HG03457 (cell line): ENCODE data around the gene GALR2.
"Not testable (repeated sequence)": the region's sequence is repeated elsewhere in the genome, so short reads cannot be mapped to it uniquely, and the experiment has no call there.

Source experiments
- ATAC-seq: cut with Tn5 transposase; IDR thresholded peaks from one replicate; pipeline ENCODE4 v1.9.1; 2021; ENCODE audit warnings: moderate number of reproducible peaks; ENCODE audit not compliant: unreplicated experiment

The GALR2 gene

DNA sequence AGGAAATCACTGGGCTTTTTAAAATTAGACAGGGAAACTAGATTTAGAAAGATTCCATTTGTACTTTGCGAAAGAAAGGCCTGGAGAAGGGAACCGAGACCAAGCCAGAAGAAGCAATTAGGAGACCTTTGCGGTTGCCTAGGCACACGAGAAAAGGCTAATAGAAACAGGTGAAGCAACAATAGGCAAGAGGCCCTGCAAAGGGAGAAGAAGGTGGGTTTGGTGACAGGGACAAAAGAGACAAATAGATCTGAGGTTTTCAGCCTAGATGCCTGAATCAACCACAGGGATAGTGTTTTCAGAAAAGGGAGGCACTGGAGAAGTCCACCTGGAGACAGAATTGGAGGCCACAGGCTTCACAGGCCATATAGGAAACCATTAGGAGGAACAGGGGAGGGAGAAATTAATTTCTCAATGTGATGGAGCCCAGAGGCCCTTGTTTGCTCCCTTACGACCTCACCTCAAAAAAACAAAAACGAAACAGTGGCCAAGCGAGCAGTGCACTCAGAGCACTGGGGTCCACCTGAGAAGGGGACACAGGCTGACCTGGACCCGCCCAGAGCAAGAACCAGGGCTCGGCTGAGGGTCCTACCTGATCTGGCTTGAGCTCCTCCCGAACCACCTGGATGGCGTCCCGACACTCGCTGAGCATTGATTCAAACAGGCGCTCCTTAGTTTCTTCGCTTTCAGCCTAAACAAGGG, 24.6 kb upstream of the GALR2 start:
- no peak for ATAC-seq

DNA sequence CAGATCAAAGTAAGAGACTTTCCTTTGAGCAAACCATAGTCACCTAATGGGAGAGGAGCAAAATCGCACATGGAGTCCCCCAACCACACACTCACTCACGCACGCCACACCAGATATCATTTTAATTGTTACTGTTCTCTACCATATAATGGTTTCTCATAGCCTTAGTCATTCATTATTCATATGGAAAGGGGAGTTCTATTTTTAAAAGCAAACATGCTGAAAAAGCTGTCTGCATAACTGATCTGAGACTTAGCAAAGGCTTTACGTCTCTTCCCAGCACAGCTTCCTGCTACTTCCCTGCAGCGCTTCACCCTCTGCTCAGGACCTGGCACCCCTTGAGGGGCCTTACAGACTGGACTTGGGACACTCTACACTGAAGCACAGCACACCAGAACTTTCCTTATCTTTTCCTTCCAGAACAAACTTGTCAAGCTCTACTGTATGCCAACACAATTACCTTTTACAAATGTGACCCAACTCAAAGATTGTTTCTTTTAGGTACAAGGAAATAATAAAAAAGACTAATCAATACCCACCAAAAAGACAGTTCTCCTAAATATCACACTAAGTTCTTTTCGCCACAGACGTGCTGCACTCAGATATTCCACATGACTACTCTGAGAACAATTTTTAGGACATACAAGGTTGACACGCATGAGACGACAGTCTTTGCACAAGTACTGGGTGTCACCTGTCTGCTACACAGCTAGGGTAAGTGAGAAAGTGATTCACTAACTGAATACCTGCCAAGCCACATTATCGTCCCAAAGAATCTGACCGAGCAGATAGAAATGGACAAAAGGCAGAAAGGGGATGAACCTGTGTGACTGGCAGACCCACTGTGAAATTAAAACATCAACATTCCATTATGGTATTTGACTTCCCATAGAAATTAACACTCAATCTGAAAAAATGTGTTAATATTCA, 23.8 kb upstream of the GALR2 start:
- ATAC-seq = no peak

DNA sequence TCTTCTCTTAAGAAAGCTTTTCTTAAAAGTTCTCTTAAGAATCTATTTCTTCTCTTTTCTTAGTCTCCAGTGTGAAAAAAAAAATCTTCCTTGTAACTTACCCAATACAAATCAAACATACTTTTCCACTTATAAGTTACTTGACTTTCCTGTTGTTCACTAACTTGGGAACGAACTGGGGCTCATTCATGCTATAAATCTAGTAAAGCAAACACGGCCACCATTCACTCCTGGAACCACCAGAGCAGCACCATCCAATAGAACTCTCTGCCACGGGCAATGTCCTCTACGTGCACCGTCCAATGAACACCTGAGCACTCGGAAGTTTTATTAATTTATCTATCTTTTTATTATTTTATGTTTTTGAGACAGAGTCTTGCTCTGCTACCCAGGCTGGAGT, 23.0 kb upstream of the GALR2 start:
- no peak for ATAC-seq

DNA sequence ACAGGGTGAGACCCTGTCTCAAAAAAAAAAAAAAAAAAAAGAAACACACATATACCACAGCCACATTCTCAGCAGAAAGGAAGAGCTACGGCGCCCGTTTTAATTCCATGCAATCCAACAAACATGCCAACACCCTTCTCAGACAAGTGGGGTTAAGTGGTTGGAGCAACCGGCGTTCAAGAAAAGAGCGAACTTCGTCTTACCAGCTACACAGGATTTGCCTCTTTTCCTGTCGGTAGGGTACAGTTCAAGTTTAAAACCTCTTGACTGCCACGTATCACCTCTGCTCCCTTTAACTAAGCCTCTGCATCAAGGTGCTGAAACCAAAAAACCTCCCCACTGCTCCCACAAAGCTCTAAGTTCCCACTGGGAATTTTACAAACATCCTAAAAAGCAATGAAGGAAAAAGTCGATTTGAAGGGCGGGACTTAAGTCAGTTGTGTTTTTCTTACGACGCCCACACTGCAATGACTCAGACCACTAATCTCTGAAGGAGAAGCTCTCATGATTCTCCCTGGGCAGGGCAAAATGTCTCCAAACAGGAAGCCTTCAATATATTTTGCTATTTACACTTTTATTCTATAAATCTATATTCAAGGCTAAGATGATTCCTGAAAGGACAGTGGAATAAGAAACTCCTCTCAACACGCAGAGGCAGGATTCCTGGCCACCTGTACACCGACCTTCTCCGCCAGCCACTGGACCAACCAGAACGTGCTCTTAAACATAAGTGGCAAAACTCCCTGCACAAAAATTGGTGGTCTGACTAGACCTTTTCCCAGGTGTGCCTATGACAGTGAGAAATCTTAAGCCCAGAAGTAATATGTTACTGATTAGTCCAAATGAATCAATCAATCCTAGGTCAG, 21.1 kb upstream of the GALR2 start:
- ATAC-seq = no peak

DNA sequence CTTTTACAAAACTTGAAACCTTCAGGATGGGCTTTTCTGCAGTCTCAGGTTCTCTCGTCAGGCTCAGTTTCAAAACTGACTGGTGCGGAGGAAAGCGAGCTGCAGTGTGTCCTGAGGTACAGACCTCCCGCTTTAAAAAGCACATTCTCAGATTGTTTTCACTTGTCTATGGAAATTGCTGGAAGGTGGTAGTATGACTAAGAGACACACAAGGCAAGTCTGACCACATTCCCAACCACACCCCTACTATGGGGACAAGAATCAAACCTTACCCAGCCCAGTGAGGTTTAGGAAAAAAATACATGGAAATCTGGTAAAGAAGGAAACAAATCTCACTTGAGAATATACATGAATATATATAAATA, 20.5 kb upstream of the GALR2 start:
- no peak for ATAC-seq

DNA sequence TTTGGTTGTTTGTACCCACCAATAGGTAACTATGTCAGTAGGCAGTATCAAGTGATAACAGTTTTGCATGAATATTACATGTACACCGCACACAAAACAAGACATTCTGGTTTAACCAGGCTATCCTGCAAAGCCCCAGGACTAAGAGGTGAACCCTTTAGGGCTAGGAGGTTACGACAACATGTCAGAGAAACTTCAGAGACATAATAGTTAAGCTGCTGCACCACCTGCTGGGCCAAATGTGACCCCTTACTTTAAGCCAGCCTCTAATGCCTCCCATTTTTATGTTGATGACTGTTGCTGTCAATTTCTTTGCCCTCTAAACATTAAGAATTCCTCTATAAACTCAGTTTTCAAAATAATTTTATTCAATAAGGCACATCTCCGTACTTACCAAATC, 17.7 kb upstream of the GALR2 start:
- no peak for ATAC-seq

DNA sequence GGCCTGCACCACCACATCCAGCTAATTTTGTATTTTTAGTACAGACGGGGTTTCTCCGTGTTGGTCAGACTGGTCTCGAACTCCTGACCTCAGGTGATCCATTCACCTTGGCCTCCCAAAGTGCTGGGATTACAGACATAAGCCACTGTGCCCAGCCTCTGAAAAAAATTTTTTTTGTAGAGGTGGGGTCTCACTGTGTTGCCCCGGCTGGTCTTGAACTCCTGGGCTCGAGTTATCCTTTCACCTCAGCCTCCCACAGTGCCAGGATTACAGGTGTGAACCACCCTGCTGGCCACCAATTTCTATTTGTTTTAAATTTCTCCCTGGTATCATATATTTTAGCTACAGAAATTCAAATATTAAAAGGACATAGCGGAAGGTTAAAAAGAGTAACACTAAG, 16.3 kb upstream of the GALR2 start:
- ATAC-seq = not testable (repeated sequence)

DNA sequence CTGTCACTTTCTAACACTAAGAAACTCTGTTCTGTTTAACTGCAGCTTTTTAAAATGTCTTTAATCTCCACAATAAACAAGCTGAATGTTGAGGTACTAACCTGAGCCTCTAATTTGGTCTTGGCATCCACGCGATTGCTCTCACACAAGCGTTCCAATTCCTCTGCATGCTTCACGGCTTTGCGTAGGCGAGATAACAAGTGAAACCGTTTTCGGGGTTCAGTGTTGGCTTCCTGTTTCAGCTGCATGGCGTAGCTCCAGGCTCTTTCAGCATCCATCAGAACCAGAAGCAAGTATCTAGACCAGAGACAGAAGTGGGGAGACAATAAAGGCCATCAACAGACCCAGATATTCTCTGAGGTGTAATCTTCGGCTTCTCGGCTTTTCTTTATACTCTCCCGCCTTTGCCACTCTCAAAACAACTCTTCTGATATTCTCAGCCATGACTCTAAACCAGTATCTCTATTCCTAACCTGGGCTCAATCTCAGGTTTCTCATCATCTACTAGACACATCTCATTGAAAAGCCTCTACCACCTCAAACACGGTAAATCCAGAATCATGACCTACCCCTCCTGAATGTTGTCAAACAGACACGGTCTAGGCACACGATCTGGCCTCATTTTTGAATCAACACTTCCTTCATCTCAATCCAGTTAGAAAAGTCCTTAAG, 10.6 kb upstream of the GALR2 start:
- ATAC-seq = no peak

DNA sequence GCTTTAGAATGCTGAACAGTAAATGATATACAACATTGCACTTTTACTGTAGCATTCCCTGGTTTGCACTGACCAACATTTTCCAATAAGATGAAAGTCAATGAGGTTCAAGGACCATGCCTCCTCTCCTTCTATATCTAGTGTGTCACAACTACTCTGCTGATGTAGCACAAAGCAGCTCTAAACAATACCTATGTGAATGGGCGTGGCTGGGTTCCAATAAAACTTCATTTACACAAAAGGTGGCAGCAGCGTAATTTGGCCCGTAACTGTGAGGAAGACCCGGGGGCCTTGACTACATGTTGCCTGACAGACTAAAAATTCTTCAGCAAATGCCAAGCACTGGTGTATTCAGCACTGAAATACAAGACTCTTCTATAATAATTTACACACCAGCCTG, 8.8 kb upstream of the GALR2 start:
- no peak for ATAC-seq

DNA sequence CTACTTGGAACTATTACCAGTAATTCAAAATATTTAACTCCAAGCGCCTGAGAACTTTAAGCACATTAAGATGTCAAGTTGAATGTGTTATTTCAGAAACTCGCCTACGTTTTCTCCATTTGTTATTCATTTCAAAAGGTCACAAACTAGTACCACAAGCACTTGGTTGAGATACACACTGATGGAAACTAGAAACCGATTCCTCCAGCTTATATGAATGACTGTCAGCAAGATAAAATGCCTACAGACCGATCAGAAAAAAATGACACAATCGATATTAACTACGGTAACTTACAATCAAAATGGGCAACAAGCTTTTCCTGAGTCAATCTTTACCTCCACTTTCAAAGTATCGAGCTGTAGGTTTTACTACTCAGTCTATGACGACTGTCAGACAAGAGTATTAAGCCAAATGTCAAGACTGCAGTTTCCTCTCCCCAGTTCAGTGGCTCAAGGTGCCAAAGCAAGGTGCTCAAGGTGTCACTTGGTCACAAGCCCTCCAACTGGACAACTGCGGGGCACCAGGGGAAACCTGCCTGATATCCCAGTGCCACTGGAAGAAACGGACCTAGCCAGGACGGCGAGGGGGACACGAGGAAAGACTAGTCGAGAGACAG, 2.9 kb upstream of the GALR2 start:
- no peak for ATAC-seq

DNA sequence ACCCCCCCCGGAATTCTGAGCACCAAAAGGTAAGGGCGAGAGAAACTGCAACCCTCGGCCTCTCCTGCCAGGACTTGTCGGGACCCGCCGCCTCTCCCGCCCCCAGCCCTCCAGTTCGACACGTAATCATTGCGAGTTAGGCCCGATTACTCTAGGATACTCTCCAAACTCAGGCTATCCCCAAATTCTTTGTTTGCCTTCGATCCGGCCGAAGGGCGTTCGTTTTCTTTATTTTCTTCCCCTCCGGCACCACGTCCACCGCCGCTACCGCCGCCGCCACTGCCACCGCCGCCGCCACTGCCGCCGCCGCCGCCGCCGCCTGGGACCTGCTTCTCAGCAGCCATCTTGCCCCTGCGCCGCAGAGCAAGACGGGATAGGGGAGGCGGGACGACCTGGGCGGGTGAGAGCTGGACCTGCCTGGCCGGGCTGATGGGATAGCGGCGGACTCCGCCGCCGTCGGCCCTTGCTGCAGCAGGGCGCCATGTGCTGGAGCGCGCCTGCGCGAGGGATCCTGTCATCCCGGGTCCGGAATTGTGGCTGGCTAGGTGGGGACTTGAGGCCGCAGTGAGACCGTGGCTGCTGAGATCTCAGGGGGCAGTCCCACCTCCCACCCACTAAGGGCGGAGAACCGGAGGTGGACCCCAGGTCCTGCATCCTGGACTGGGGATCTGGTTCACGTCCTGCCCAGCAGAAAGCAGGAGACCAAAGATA, 2.3 kb upstream of the GALR2 start, which contains the start of gene SRP68:
TSS of gene SRP68 (minus strand) at position 370 of the 711 bp plus-strand sequence. CDS start at position 344, 26 bp downstream.
- ATAC-seq = peak; percentile 52

DNA sequence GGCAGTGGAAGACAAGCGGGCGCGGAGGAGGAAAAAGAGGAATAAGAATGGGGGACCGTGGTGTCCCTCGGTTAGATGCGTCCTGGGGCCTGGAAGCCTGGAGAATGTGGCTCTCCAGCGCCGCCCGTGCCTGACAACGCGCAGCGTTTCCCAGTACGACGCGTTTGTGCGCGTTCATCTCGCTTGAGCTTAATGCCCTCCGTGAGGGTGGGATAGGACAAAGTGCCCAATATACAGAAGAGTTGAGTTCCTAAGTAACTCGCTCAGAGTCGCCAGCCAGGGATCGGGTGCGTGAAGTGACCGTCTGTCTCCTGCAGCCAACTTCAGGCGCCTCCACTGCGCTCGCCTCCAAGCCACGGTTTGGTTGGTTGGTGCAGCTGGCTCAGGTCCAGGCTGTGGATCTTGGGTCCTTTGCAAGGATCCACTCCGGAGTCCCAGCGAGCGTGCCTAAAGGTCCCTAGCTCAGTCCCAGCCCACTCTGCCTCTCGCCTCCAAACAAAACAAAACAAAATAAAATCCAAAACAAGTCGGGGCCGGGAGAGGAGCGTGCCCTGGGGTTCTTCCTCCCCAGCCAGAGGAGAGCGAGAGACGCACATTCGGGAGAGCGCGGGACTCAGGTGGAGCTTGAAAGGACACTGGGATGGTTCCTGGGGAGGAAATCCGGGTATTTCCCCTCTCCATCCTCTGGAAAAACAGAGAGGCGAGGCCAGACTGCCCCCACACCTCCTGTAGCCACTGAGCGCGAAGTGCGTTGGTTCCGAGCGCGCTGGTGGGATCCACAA, 974 bp downstream of the GALR2 start:
- ATAC-seq = no peak

DNA sequence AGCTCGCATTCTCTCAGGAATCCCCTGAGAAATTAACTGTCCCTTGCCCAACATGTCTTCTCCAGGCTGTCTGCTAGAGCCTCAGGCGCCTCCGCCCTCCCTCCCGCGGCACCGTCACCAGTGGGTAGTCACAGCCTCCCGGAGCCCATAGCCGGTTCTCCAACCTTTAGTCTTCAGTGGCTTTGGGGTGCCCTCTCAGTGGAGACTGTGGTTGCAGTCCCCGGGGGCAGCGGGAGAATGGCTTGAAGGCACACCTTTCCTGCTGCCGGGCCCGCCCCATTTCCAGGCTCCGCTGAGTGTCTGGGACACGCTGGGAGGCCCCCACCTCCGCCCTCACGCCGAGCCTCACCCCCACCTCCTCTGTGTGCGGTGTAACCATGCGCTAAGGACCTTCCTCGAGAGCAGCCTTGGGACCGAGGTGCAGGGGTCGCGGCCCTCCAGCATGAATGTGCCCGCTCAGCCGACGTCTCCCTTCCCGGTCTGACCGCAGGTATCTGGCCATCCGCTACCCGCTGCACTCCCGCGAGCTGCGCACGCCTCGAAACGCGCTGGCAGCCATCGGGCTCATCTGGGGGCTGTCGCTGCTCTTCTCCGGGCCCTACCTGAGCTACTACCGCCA, 1.7 kb downstream of the GALR2 start:
- ATAC-seq = no peak

DNA sequence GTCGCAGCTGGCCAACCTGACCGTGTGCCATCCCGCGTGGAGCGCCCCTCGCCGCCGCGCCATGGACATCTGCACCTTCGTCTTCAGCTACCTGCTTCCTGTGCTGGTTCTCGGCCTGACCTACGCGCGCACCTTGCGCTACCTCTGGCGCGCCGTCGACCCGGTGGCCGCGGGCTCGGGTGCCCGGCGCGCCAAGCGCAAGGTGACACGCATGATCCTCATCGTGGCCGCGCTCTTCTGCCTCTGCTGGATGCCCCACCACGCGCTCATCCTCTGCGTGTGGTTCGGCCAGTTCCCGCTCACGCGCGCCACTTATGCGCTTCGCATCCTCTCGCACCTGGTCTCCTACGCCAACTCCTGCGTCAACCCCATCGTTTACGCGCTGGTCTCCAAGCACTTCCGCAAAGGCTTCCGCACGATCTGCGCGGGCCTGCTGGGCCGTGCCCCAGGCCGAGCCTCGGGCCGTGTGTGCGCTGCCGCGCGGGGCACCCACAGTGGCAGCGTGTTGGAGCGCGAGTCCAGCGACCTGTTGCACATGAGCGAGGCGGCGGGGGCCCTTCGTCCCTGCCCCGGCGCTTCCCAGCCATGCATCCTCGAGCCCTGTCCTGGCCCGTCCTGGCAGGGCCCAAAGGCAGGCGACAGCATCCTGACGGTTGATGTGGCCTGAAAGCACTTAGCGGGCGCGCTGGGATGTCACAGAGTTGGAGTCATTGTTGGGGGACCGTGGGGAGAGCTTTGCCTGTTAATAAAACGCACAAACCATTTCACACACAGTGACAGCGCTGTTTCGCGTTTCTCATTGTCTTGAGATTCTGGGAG, 2.4 kb downstream of the GALR2 start:
- ATAC-seq = no peak

DNA sequence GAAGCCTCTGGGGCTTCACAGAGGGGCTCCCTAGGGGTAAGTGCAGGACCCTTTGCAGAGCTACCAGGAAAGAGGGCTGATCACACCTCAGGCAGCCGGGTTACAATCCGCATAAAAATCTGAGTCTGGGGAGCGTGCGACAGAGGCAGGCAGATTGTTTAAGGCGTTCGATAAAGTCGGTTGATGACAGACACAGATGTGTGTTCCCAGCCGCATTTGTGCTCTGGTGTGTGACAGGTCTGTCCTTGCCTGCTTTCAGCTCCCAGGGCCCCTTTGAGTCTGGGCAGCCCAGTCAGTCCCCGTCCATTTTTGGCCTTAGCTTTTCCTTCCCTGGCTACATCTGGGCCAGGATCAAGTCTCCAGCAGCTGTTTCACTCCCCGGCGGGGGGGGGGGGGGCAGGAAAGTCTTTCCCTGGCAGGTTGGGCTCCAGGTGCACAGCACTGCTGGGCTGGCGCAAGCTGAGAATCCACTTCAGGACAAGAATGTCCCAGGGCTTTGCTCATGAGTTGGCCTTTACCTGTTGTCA, 3.1 kb downstream of the GALR2 start:
- ATAC-seq = no peak

DNA sequence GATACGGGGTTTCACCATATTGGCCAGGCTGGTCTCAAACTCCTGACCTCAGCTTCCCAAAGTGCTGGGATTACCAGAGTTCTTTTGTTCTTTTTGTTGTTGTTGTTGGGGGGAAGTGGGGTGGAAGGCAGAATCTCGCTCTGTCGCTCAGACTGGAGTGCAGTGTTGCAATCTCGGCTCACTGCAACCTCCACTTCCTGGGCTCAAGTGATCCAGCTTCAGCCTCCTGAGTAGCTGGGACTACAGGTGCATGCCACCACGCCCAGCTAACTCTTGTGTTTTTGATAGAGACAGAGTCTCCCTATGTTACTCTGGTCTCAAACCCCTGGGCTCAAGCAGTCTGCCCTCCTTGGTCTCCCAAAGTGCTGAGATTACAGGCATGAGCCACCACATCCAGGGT, 3.8 kb downstream of the GALR2 start:
- ATAC-seq = not testable (repeated sequence)

DNA sequence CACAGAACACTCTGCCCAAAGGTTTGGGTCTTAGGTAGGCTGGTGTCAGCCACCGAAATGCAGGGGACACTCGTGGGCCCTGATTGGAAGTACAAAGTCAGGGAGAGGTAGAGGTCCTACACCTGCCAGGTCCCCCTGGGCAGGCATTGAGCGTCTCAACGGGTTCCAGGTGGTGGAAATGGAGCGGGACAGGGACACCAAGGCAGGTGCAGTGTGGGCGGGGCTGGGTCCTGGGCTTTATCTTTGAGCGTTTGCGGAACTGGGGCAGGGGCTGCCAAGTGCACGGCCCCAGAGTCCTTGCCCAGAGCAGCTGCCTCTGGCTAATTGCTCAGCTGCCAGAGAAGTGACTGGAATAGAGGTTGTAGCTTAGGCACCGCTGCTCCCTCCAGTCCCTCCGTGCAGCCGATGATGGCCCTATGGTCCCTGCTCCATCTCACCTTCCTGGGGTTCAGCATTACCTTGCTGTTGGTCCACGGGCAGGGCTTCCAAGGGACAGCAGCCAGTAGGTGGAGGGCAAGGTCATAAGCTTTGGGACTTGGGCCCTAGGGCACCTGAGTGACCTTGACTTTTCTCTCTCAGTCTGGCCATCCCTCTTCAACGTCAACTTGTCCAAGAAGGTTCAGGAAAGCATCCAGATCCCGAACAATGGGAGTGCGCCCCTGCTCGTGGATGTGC, 4.4 kb downstream of the GALR2 start, which contains the start of gene ZACN:
TSS of gene ZACN (plus strand) at position 323 of the 675 bp plus-strand sequence. CDS start at position 406, 83 bp downstream.
- ATAC-seq = no peak
